Nephron progenitor cell (in vitro differentiated cells): Measurements from ENCODE around the gene LPCAT2.

Experiments used
- DNase-seq: peaks from one replicate; pipeline ENCODE4 v3.0.0; 2021
- H3K27ac Mint-ChIP-seq: 2 replicates; pipeline ENCODE4 v1.8.0; 2021; ENCODE audit warnings: mild to moderate bottlenecking, moderate library complexity, mixed read lengths
- H3K27me3 Mint-ChIP-seq: 2 replicates; pipeline ENCODE4 v1.8.0; 2021; ENCODE audit warnings: mild to moderate bottlenecking, low read depth, mixed read lengths; ENCODE audit not compliant: poor library complexity
- H3K36me3 Mint-ChIP-seq: 2 replicates; pipeline ENCODE4 v1.8.0; 2021; ENCODE audit warnings: low read depth, mixed read lengths
- H3K4me1 Mint-ChIP-seq: 2 replicates; pipeline ENCODE4 v1.8.0; 2021; ENCODE audit warnings: mixed read lengths
- H3K4me3 Mint-ChIP-seq: 2 replicates; pipeline ENCODE4 v1.8.0; 2021; ENCODE audit warnings: mild to moderate bottlenecking, moderate library complexity, mixed read lengths
- H3K9me3 Mint-ChIP-seq: 2 replicates; pipeline ENCODE4 v1.8.0; 2021; ENCODE audit warnings: mild to moderate bottlenecking, moderate library complexity, mixed read lengths
- TF ChIP-seq, protein P1 (sequence below): fragments of 200-600 bp; sonication (generic); IDR thresholded peaks from 2 replicates; pipeline ENCODE4 v1.5.0; 2021; ENCODE audit warnings: antibody characterized with exemption

Gene LPCAT2

DNA sequence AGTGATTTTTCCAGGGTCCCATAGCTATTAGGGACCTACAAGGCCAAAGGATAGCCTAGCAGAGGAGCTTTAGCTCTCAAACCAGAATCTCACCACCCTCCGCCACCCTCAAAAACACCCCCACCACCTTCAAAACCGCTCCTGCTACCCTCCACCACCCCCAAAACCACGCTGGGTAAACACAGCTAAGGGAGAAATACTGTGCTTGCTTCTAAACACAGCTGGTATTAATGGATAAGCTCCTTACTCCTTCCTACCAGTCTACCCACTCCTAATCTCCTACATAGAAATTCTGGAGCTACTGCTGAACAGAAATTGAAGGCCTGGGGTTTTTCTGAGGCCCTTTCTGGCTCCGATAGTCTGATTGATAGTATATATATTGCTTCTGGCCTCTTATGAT is 2.2 kb upstream of the LPCAT2 start:
- Mint-ChIP-seq H3K27ac (peak overlapping the region; percentile 72), H3K4me1 (peaks cover 30% of the 10 kb centered on the region), H3K27me3 (peaks cover 8% of the 10 kb centered on the region), H3K9me3 (peaks cover 2% of the 10 kb centered on the region), H3K4me3 (no peak overlapping the region), H3K36me3 (peaks cover 33% of the 10 kb centered on the region)
- no peak for DNase-seq
- TF ChIP-seq, protein P1, sequence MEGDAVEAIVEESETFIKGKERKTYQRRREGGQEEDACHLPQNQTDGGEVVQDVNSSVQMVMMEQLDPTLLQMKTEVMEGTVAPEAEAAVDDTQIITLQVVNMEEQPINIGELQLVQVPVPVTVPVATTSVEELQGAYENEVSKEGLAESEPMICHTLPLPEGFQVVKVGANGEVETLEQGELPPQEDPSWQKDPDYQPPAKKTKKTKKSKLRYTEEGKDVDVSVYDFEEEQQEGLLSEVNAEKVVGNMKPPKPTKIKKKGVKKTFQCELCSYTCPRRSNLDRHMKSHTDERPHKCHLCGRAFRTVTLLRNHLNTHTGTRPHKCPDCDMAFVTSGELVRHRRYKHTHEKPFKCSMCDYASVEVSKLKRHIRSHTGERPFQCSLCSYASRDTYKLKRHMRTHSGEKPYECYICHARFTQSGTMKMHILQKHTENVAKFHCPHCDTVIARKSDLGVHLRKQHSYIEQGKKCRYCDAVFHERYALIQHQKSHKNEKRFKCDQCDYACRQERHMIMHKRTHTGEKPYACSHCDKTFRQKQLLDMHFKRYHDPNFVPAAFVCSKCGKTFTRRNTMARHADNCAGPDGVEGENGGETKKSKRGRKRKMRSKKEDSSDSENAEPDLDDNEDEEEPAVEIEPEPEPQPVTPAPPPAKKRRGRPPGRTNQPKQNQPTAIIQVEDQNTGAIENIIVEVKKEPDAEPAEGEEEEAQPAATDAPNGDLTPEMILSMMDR = no peak

DNA sequence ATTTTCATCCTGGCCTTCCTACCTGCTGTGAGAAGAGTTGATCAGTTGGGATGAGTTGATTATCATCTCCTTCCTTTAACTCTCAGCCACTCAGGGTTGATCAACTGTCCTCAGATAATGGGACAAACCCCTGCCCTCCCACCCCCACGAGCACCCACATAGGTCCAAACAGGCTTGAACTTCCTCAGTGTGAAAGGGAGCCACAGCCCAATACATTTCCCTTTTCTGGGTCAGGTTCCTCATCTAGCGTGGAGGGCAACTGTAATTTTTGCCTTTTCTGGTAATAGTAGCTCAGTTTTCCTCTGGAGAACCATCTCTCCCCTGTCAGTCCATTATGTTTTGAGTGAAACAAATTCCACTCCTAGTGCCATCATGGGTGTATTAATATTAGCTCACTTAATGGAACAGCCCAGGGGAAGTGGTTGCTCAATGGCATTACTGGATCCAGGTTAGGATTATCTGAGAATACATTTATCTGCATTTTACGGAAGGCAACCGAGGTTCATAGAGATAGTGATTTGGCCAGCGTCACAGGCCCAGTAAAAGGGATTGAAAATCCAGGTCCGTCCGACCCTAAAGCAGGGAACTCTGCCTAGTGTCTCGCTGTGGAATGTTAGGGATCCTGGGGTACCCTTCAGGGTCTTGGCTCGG is 476 bp upstream of the LPCAT2 start:
- Mint-ChIP-seq H3K36me3 (peaks cover 48% of the 10 kb centered on the region), H3K27ac (no peak overlapping the region), H3K4me1 (peaks cover 13% of the 10 kb centered on the region), H3K4me3 (peak overlapping the region; percentile 87), H3K9me3 (peaks cover 19% of the 10 kb centered on the region), H3K27me3 (peaks cover 10% of the 10 kb centered on the region)
- no peak for DNase-seq
- TF ChIP-seq, protein P1 = no peak

DNA sequence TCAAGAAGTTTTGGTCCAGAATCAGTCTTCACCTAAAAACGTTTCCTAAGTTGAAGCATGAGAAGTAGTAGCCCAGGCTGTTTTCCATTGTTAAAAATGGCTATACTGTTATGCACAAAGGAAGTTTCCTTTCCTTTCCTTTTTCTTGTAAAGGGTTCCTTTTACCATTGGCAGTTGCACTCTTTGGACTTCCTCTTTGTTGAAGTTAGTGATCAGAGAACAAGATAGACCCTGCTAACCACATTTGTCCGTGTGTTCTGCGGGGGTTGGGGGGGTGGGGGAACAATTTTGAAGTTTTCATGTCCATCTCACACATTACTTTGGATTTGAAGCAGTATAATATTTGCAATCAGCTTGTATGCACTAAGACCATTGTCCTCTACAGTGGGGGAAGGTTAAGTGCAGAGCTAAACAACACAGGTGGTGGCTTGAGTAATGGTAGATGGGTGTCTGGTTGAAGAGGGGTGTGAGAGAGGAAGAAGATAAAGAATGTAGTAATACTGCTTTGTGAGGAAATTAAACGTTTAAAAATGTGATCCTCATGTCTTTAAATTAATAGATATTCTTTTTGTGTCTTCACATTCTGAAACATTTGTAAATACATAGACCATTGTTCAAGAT is 1.4 kb downstream of the LPCAT2 start:
- DNase-seq = no peak
- Mint-ChIP-seq H3K4me3 (peak overlapping the region; percentile 87), H3K36me3 (peaks cover 38% of the 10 kb centered on the region), H3K27ac (no peak overlapping the region), H3K4me1 (peaks cover 9% of the 10 kb centered on the region), H3K9me3 (peaks cover 31% of the 10 kb centered on the region), H3K27me3 (peaks cover 10% of the 10 kb centered on the region)
- TF ChIP-seq, protein P1 = no peak

DNA sequence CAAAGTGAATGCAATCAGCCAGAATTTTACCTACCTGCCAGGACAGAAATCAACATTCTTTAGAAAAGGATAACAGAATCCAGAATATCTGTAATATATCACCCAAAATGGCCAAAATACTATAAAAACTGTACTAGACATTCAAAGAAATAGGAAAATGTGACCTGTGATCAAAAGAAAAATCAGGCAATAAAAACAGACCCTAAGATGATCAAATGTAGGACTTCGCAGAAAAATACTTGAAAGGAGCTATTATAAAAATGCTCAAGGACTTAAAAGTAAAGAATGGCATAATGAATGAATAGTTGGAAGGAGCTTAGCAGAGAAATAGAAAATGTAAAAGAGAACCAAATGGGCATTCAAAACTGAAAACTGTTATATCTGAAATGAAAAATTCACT is 4.1 kb downstream of the LPCAT2 start:
- no peak overlapping the region for H3K4me3 Mint-ChIP-seq
- peaks cover 31% of the 10 kb centered on the region for H3K36me3 Mint-ChIP-seq
- peaks cover 52% of the 10 kb centered on the region for H3K9me3 Mint-ChIP-seq
- no peak for DNase-seq
- no peak overlapping the region for H3K27ac Mint-ChIP-seq
- peaks cover 10% of the 10 kb centered on the region for H3K27me3 Mint-ChIP-seq
- H3K4me1 Mint-ChIP-seq = peaks cover 9% of the 10 kb centered on the region
- TF ChIP-seq, protein P1 = no peak

DNA sequence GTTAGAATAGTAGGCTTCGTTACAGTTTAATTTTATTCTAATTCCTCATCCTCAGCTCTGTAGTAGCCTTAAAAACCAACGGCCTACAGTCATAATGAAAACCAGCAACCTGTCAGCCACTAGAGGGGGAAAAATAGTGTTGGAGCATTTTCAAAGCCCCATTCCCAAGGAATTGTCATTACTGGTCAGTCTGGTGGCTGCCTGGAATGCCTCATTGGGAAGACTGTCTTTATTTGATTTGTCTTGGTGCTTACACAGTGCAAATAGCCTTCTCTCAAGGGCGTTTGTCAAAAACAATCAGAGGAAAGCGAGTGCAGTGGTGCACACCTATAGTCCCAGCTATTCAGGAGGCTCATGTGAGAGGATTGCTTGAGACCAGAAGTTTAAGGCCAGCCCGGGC is 4.7 kb downstream of the LPCAT2 start:
- Mint-ChIP-seq H3K36me3 (peaks cover 31% of the 10 kb centered on the region), H3K4me1 (peaks cover 9% of the 10 kb centered on the region), H3K9me3 (peaks cover 58% of the 10 kb centered on the region), H3K4me3 (no peak overlapping the region), H3K27ac (no peak overlapping the region), H3K27me3 (peaks cover 10% of the 10 kb centered on the region)
- TF ChIP-seq, protein P1 = no peak
- no peak for DNase-seq

DNA sequence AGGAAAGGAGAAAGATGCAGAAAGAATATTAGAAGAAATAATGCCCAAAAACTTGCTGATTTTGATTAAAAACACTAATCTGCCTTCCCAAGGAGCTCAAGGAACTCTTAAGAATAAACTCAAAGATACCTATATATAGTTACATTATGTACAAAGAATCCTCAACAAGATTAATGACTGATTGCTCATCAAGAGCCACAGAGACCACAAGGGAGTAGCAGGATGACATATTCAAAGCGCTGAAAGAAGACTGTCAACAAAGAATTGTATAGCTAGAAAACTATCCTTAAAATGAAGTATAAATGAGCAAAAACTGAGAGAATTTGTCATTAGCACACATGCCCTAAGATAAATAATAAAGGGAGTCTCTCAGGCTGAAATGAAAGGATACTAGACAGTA is 6.2 kb downstream of the LPCAT2 start:
- Mint-ChIP-seq H3K27ac (no peak overlapping the region), H3K4me1 (peaks cover under 1% of the 10 kb centered on the region), H3K9me3 (peaks cover 69% of the 10 kb centered on the region), H3K36me3 (peaks cover 37% of the 10 kb centered on the region), H3K4me3 (no peak overlapping the region), H3K27me3 (peaks cover 3% of the 10 kb centered on the region)
- TF ChIP-seq, protein P1 = no peak
- DNase-seq = no peak
